DND-41 (cell line): ENCODE data around the gene SPTAN1.
"Not testable (repeated sequence)": the region's sequence is repeated elsewhere in the genome, so short reads cannot be mapped to it uniquely, and the experiment has no call there.

ENCODE experiments used
- ATAC-seq: fragments of 200-7000 bp; cut with Tn5 transposase; 3 replicates; pipeline ENCODE4 v1.9.1; 2021; ENCODE audit warnings: low read depth; ENCODE audit not compliant: insufficient read depth
- DNase-seq: peaks from one replicate; pipeline ENCODE4 v3.0.0-alpha.2; 2020
- H2AFZ ChIP-seq: 2 replicates; pipeline ENCODE4 v1.6.0; 2012; ENCODE audit warnings: low read depth, low read length
- H3K27ac ChIP-seq: 2 replicates; pipeline ENCODE4 v1.5.1; 2012; ENCODE audit warnings: low read length, inconsistent platforms
- H3K27me3 ChIP-seq: fragments of 200-600 bp; sonication (generic); 2 replicates; pipeline ENCODE4 v1.6.0; 2012; ENCODE audit warnings: low read length, mild to moderate bottlenecking, inconsistent platforms; ENCODE audit not compliant: insufficient read depth, poor library complexity
- H3K36me3 ChIP-seq: 2 replicates; pipeline ENCODE4 v1.5.1; 2012; ENCODE audit warnings: low read length, inconsistent platforms; ENCODE audit not compliant: insufficient read depth
- H3K4me1 ChIP-seq: 2 replicates; pipeline ENCODE4 v1.5.1; 2012; ENCODE audit warnings: mild to moderate bottlenecking, low read length; ENCODE audit not compliant: insufficient read depth
- H3K4me2 ChIP-seq: 2 replicates; pipeline ENCODE4 v1.6.0; 2012; ENCODE audit warnings: mild to moderate bottlenecking, moderate library complexity, low read length, inconsistent platforms; ENCODE audit not compliant: insufficient read depth
- H3K4me3 ChIP-seq, 2 experiments: fragments of 200-600 bp in 1 of 2; shearing (Covaris generic) in 1 of 2; 2 replicates each; pipeline ENCODE4 v1.5.1; 2012 to 2016; ENCODE audit warnings: inconsistent platforms in 2 of 2, low read length in 2 of 2, mild to moderate bottlenecking in 2 of 2, low read depth in 1 of 2, moderate library complexity in 1 of 2
- H3K79me2 ChIP-seq: 2 replicates; pipeline ENCODE4 v1.6.0; 2012; ENCODE audit warnings: low read length, inconsistent platforms; ENCODE audit not compliant: insufficient read depth
- H3K9ac ChIP-seq: 2 replicates; pipeline ENCODE4 v1.6.0; 2012; ENCODE audit warnings: low read depth, mild to moderate bottlenecking, inconsistent platforms, low read length, moderate library complexity
- H3K9me3 ChIP-seq: 2 replicates; pipeline ENCODE4 v1.5.1; 2012; ENCODE audit warnings: low read length, moderate library complexity, mild to moderate bottlenecking, inconsistent platforms; ENCODE audit not compliant: insufficient read depth, severe bottlenecking
- H4K20me1 ChIP-seq: 2 replicates; pipeline ENCODE4 v1.6.0; 2012; ENCODE audit warnings: low read length; ENCODE audit not compliant: insufficient read depth
- CTCF ChIP-seq: IDR thresholded peaks from 2 replicates; pipeline ENCODE4 v1.5.1; 2012; ENCODE audit warnings: borderline replicate concordance, low read length, moderate library complexity, mild to moderate bottlenecking; ENCODE audit not compliant: poor library complexity, severe bottlenecking; ENCODE audit errors: extremely low read depth
- EZH2 ChIP-seq: IDR thresholded peaks from 3 replicates; pipeline ENCODE4 v1.6.1; 2012; ENCODE audit warnings: borderline replicate concordance, low read depth, mild to moderate bottlenecking, moderate library complexity, low read length, inconsistent platforms; ENCODE audit not compliant: severe bottlenecking

Gene SPTAN1

GRCh38 chr9:128657344-128657704 lies 104.9 kb downstream of the SPTAN1 start:
- Histone ChIP-seq H3K27ac (peak overlapping the region; percentile 100), H3K4me2 (peak overlapping the region; percentile 60), H4K20me1 (no peaks in the 10 kb centered on the region), H3K4me3 (peak overlapping the region; percentile 32 to 74; a peak in 3 of 4 replicates), H3K36me3 (peaks cover 5% of the 10 kb centered on the region; the same call in 1 of the 2 replicates), H3K9ac (peak overlapping the region; percentile 80), H3K27me3 (no peaks in the 10 kb centered on the region), H2AFZ (peak overlapping the region; percentile 86), H3K4me1 (peaks cover 27% of the 10 kb centered on the region), H3K9me3 (no peaks in the 10 kb centered on the region), H3K79me2 (peaks cover 26% of the 10 kb centered on the region)
- DNase-seq = no peak
- no peak for ATAC-seq
- TF ChIP-seq EZH2 (no peak), CTCF (no peak)

DNA sequence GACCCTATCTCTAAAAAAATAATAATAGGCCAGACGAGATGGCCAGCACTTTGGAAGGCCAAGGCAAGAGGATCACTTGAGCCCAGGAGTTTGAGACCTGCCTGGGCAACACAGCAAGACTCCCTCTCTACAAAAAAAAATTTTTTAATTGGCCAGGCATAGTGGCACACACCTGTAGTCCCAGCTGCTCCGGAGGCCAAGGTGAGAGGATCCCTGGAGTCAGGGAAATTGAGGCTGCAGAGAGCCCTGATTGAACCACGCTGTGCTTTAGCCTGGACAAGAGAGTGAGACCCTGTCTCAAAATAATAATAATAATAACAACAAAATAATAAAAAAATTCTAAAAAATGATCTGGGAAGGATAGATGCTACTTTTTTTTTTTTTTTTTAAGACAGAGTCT lies 105.4 kb downstream of the SPTAN1 start:
- H3K9ac ChIP-seq = no peak overlapping the region
- H2AFZ ChIP-seq = peak overlapping the region; percentile 86
- peak overlapping the region; percentile 100; the same call in 1 of the 2 replicates for H3K27ac ChIP-seq
- H3K4me3 ChIP-seq = no peak overlapping the region
- no peaks in the 10 kb centered on the region for H4K20me1 ChIP-seq
- peaks cover 27% of the 10 kb centered on the region for H3K4me1 ChIP-seq
- DNase-seq (no peak), ATAC-seq (no peak)
- no peak for TF ChIP-seq EZH2
- TF ChIP-seq CTCF = no peak
- H3K27me3 ChIP-seq = no peaks in the 10 kb centered on the region
- peaks cover 5% of the 10 kb centered on the region; the same call in 1 of the 2 replicates for H3K36me3 ChIP-seq
- peaks cover 26% of the 10 kb centered on the region for H3K79me2 ChIP-seq
- no peaks in the 10 kb centered on the region for H3K9me3 ChIP-seq
- H3K4me2 ChIP-seq = no peak overlapping the region; the same call in 1 of the 2 replicates

DNA sequence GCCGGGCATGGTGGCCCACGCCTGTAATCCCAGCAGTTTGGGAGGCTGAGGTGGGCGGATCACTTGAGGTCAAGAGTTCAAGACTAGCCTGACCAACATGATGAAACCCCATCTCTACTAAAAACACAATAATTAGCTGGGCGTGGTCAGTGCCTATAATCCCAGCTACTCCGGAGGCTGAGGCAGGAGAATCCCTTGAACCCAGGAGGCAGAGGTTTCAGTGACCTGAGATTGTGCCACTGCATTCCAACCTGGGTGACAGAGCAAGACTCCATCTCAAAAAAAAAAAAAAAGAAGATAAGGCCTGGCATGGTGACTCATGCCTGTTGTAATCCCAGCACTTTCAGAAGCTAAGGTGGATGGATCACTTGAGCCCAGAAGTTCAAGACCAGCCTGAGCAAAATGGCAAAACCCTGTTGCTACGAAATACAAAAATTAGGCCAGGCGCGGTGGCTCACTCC lies 114.1 kb downstream of the SPTAN1 start:
- not testable (repeated sequence) for H3K4me3 ChIP-seq, H3K9ac ChIP-seq, H3K36me3 ChIP-seq, H3K4me2 ChIP-seq, H3K27ac ChIP-seq, H3K79me2 ChIP-seq, H3K9me3 ChIP-seq, H4K20me1 ChIP-seq, H2AFZ ChIP-seq, ATAC-seq, H3K27me3 ChIP-seq, H3K4me1 ChIP-seq, DNase-seq

DNA sequence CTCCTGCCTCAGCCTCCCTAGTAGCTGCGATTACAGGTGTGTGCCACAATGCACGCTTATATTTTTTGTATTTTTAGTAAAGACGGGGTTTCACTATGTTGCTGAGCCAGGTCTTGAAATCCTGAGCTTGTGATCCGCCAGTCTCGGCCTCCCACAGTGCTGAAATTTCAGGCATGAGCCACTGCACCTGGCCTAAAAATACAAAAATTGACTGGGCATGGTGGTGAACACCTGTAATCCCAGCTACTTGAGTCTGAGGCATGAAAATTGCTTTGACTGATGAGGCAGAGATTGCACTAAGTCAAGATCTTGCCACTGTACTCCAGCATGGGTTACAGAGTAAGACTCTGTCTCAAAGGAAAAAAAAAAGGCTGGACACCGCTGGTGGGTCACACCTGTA lies 117.4 kb downstream of the SPTAN1 start:
- no peak overlapping the region for H2AFZ ChIP-seq
- H3K4me3 ChIP-seq = no peak overlapping the region
- H3K9ac ChIP-seq = no peak overlapping the region
- no peaks in the 10 kb centered on the region for H3K4me1 ChIP-seq
- no peaks in the 10 kb centered on the region for H3K79me2 ChIP-seq
- no peak overlapping the region for H3K27ac ChIP-seq
- H3K4me2 ChIP-seq = no peak overlapping the region
- no peaks in the 10 kb centered on the region for H4K20me1 ChIP-seq
- no peak for ATAC-seq
- no peak for TF ChIP-seq CTCF
- TF ChIP-seq EZH2 = no peak
- no peak for DNase-seq
- no peaks in the 10 kb centered on the region for H3K27me3 ChIP-seq
- no peaks in the 10 kb centered on the region for H3K9me3 ChIP-seq
- H3K36me3 ChIP-seq = no peaks in the 10 kb centered on the region
